ENCODE data around the gene ANK3.
"Not testable (repeated sequence)": the region's sequence is repeated elsewhere in the genome, so short reads cannot be mapped to it uniquely, and the experiment has no call there.

ANK3 gene

DNA sequence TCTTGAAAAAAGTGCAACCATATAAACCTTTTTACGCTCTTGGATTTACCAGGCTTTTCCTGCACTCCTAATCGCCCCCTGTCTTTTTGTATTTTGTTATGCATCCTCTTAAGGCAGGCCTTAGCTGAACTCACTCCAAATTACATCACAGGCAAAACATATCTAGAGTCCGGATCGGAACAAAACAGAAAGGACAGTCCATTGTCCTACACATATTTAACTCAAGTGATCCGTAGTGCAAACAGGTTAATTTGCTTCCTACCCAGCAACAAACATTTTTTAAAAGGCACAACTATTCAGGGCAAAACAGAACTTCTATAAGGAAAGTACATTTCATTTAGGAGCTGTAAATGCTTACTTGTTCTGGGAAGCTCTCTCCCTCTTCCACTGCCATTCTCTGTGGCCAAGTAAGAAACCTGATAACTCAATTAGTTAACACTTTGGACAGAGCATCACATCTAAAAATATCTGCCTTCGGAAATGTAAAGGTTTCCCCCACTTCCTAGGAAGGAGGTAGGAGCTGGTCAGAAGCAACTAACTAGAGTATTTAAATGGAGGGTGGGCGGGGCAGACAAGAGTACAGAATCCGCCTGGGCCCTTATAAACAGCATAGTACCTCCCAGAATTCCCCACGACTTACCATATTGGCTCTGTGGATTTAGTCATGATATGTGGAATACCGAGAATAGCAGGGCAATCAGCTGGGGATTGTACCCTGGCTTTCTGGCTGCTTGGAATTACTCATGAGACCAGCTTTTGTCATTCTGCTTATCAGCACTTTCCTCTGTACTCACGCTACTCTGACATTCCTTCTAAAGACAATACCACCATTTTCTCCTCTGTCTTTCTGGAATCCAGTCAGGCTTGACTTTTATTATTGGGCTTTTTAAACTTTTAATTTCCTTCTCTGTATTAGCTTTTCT, 89.5 kb downstream of the ANK3 start:
- DNase-seq, result peak; percentile 73

DNA sequence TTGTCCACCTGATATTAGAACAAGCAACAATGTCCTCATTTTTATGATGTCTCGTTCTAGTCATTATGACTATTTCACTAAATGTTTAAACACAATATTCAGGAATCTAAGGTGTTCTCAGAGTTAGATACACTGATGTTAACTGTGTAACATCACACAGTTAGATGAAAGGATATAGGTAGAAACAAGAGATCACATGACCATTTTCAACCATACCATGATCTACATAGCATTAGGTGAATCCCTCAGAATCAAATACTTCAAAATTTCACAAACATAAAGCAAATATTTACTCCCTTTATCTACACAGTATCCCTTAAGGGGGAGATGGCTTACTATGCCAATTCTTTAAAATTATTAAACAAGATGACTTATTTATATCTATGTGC, 90.3 kb downstream of the ANK3 start:
- no peak for DNase-seq

DNA sequence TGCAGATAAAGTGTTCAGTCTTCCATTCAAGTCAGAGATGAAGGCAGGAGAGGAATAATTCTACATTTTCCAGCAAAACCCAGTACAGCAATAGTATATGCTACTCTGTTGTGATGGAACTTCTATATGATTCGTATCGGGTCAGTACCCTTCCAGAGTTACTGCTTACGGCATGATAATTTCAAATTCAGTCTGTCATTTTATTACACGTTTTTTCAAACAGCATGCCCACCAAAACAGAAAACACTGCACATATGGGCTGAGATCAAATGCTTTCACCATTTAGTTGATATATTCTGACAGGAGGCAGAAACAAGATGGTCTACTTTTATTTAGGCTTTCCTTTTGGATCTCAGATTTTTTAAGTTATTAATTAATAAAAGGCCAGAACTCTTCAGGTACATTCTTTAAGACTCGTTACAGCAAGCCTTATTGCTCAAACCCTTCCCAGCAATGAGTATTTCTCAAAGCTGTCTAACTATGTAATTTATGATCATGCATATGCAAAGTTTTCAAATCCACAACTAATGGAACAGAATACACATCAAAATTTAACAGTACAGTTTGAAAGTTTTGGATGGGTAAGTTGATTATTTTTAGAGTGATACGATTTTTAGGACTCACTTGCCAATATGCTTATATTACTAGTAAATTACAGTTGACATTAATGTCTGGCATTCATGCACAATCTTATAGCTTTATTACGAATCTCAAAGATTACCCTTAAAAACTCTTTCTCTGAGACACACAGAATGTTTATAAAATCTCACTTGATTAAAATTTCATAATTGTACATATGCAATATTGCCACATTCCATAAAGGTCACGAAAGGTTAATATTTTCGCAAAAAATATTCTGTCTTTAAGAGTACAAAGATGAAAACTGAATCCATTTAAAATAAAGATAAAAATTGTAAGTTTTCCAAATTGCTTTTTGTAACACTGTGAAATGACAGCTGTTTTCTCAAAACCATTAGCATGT, 91.0 kb downstream of the ANK3 start:
- no peak for DNase-seq

DNA sequence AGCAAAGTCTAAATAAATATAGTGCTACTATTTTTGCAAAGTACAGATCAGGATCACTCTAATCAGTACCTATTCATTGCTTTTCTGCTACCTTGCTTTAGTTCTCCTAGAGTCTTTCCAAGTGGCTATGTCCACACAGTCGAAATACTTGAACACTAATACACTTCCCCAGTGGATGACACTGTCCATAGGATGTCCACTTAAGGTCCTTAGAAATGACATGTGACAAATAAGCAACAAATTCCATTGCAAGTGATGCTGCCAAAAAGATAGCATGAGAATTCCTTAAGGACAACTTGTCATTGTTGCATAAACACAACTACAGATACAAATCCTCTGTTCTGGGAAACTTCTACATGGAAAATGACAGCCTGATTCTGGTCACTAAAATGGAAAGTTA, 93.6 kb downstream of the ANK3 start:
- no peak for DNase-seq

DNA sequence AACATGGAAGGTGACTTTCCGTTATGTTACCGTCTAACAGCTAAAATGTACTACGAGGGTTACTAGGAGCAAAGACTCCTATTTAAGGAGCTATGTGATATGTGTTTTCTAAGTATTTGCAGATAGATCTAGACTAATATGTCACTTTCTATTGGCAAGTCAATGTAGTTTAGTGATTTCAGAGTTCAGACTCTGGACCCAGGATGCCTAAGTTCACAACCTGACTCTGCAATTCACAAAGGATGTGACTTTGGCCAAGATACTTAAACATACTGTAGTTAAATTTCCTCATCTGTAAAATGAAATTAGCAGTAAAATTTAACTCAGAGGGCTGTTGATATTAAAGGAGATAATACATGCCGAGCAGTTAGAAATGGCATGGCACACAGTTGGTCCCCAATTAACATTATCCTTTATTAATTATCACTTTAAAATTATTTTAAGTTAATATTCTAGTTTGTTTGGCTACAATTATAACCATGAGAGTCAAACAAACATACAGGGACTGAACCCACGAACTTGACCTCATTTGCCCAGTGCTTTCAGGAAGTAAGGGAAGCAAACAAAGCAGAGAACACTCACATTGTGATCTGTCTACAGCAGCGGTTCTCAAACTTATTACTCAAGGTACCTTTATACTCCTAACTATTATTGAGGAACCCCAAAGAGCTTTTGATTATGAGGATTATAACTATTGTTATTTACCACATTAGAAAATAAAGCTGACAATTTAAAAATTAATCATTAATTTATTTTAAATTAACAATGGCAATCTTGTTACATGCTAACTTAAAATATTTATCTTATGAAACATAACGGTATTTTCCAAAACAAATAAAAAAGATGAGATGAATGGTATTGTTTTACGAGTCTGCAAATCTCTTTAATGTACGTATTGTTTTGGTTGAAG, 94.4 kb downstream of the ANK3 start:
- DNase-seq, result no peak

DNA sequence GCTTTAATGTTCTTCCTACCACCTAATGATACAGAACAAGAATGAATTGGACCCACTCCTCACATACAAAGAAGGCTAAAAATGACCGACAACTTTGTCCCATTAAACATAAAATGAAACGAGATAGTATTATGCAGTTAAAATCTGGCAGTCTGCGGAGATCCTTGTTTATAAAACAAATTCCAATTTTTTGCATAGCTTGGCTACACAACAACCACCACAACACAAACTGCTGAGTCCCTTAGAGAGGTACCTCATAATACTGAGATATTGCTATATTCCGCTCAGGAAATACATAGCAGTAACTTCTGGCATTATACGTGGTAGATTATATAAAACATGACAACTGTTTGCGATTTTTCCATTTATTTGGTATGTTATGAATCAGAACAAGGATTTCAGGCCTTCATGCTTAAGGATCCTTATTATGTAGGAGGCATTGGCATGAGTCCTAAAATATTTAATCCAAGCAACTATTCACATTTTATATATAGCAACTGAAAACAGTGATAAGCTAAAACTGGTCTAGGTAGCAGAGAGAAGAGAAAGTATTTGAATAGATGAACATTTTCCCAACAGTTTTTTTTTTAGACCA, 96.0 kb downstream of the ANK3 start:
- peak; percentile 45 for DNase-seq

DNA sequence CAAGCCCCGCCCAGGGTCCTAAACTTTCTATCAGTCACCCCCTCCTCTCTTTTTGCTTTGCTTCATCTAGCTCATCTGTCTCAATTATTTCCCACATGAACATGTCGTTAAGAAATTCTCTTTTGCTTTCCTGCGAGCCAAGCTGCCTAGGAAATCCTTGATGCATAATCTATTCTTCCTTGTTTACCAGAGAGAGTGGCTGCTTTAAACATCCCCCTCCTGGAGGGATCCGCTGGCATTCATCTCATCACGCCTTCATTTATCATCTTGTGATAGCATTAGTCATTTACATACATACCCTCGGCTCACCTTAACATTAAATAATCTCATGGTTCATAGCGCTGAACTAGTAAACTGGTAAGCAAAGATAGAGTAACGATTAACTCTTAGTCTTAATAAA, 96.7 kb downstream of the ANK3 start:
- DNase-seq, result no peak

DNA sequence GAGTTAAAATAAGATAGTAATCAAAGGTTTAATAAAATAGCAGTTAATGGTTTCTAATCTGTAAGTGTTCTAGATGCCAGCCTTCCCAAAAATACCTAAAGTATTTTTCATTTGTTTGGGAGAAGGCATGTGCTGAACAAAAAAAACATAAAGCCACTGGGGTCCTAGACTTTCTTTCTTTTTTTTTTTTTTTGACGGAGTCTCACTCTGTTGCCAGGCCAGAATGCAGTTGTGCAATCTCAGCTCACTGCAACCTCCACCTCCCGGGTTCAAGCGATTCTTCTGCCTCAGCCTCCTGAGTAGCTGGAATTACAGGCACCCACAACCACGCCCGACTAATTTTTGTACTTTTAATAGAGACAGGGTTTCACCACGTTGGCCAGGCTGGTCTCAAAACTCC, 97.1 kb downstream of the ANK3 start:
- not testable (repeated sequence) for DNase-seq

DNA sequence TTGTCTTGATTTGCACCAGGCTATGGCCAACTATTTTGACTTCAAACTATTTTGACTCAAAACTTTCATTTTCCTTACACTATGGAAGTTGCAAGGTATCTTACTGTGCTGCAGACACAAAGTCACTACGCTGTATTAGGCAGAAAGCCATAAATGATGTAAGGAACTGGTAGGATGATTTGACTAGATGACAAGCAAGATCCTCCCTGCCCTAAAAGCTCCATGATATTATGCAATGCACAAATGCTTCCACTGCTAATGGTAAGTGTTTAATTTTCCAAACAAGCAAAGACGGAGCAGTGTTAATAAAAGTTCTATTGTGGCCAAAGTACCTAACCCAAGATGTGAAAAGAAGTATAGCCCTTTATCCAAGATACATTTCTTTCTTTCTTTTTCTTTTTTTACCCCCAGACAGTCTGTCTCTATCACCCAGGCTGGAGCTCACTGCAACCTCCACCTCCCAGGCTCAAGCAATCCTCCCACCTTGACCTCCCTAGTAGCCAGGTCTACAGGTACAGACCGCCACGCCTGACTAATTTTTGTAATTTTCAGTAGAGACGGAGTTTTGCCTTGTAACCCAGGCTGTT, 98.2 kb downstream of the ANK3 start:
- peak; percentile 45 for DNase-seq

DNA sequence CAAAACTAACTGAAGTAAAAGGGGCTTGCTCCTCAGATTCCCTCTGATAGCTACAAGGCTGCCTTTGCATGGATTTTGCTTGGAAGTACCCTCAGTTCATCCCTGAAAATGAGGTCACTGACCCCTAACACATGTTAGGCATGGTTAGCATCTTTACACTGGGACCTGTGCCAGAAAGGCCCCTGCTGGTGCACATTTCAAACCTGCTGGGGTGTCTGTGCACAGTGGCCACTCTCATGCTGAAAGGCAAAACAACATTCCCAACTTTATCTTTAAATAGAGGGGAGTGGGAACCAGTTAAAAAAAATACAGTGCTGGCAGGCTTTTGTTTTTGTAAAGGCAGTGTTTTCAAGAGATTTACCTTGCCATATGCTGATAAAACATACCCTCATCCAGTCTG, 99.1 kb downstream of the ANK3 start:
- no peak for DNase-seq

DNA sequence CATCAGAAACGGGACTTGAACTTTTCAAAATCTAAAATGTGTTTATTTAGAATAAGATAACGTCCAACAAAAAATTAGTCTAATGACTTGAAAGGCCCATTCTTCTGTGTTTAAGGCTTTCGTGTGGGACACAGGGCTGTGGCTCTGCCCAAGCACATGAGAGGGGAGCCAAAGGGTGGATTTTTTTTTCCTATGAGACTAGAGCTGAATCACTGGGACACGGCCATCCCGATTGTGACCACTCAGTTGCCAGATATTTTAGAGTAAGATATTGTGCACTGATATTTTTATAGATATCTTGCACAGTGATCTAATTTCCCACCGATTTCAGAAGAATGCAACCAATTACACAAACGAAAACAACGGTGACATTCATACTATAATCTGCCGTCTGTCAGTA, 99.9 kb downstream of the ANK3 start:
- no peak for DNase-seq

DNA sequence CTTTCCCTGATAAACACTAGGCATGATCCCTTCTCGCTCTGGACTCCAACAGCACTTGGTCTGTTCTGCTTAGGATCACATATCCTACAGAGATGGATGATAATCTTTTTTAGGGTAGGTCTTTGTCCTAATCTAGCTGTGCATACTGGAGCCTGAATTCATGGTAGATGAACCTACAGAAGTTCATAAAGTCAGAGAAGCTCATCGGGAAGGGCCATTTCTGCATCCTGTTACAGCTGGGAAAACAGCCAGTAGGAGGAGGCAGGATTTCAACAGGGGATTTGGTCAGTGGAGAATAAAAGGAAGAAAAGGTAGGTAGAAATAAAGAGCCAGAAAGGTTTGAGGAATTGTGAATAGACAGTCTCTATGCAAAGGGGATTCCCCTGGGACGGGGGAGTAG, 101.4 kb downstream of the ANK3 start:
- peak; percentile 9 for DNase-seq

DNA sequence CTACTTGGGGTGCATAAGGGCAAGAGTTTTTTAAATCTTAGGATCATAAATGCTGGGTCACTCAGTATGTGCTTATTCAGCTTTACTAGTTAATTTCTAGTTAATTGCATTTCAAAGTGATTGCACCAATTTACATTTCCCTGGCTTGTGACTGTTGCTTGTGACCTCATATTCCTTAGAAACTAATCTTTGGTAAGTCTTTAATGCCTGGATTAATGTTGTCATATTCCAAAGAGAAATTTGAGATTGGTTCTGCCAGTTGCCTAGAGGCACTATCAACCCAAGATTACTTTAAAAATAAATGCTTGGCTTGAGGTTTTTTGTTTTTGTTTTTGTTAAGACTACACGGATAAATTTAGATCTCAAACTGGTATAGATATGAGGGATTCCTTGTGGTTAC, 103.1 kb downstream of the ANK3 start:
- peak; percentile 9 for DNase-seq

DNA sequence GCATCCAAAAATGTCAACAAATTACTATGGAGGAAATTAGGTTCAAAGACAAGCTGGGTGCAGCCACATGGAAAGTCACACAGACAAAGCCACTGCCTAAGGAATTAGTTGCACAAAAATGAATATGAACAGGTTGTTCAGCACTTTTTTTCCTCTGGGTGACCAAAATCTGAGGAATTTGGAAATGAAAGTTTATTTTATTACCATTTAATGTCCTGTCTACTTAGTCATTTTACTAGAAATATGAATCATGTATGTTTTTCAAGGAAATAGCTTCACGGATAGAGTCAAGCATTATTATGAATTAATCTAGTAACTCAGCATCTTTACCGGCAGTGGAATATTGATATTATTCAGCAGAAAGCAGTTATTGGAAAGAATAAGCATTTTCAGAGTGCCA, 106.3 kb downstream of the ANK3 start:
- DNase-seq, result peak; percentile 66

DNA sequence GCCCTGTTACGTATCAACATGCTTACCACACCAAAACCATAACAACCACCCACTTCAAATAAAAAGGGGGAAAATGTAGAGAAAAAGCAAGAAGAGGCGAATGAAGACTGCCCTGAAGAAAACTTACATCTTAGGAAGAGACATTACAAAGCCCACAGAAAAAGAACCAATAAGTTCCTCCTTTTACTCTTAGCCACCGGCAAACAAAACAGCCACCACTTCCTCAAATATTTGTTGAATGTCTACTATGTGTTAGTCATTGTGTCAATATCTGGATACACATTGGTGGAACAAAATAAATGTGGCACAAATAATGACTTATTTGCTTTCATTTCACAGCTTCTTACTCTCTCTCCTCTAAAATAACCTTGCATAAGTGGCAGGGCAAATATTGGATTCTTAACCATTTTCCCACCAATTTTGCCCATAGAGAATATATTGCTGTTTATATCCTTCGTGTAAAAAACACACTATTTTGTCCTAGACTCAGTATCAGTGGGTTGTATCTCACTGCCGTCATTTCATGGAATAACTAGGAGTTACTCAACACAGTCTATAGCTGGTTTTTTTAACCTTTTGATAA, 106.8 kb downstream of the ANK3 start:
- DNase-seq, result peak; percentile 85

DNA sequence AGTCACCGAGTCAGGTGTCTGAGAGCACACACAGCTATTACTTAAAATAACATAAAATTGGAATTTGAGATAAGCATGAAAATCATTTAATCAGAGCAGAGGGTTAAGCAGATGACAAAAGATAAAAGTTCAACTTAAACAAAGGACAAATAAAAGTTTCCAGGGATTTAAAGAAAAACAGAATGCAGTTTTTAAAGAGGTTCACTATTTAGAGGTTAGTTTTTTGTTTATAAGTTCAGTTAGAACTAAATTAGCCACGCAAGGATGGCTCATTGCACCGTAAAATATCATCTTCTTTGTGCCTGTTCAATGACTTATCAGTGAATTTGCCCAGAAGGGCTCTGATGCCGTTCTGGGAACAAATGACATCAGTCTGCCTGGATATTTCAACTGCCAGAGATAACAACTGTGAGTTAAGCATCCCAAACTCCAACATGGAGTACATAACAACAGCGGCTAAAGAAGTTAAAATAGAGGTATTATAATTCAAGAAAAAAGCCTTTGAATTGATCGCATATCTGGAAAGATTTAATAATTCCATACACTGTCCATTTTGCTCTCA, 107.8 kb downstream of the ANK3 start:
- DNase-seq, result no peak

DNA sequence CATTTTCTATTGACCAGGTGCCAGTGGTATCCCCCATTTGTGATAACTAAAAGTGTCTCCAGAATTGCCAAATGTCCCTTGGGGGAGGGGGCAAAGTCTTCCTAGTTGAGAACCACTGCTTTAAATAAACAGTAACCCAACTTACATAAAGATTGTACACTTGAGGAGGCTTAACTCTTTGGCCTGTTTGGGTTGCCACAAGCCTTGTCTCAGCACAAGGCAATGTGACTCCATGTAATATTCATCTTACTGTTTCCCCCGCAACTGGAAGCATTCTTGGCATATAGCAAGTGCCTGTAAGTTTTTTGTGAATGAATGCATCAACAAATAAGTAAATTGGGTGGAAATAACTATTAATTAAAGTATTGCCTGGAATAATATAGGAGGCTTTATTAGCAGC, 108.3 kb downstream of the ANK3 start:
- DNase-seq, result no peak

DNA sequence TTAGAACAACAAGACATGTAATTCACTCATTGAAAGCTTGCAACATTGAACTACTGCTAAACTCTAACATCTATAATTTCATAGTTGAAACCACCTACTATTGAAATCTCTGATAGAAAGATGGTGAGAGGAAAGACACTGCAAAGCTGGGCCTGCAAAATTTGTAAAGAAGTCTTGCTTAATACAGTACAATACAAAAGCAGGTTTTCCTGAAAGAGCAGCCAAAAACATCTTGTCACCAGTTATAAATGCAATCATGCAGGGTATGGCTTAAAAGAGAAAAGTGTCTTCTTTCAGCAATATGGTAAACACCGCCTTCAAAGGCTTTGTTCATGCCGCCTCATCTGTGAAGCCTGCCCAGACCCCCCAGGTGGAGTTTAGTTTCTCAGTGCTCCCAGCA, 109.2 kb downstream of the ANK3 start:
- DNase-seq, result no peak

DNA sequence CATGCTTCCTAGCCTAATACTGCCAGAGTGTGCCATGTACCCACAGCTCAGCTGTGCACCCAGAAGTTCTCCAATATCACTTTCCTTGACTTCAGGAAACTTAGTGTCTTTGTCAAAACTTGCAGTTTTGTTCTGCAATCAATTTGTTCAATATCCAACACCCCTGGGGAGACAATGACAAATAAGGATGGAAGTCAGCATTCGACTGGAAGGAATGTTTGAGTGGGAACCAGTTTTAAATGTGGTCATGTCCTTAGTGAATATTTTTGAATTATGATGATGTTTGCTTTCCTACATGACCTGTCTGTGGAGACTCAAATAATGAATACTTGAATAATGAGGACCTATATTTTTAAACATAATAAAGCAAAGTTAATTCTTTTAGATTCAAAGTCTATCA, 112.0 kb downstream of the ANK3 start:
- peak; percentile 50 for DNase-seq

DNA sequence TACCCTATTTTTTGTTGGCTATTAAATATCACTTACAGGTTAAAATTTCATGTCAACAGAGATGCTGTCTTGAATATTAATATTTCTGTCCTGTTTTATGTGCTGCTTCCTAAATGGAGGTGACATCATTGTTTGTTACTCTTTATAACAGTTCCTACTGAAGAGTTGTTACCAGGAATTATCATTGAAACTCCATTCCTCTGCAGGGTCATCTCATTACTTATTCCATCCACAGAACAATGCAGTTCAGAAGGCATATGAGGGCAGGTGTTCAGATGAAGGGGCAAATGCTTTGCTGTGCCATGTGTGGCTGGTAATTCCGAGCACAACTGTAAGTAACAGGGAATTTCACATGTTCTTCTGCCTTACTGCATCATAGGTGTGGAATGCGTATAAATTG, 113.4 kb downstream of the ANK3 start:
- no peak for DNase-seq

Data from fibroblast of skin of right biceps (primary cell).